Endothelial cell of umbilical vein (primary cell): Measurements from ENCODE around the gene SYNDIG1. TPM values are rescaled to one million over a fixed set of nuclear protein-coding genes. Genes with fewer than 3 reads are reported as not detected.

Experiments used
- BruUV-seq: library from RNA; stranded (reverse); fragments of 400-500 nt; replicated peaks from 2 replicates; lab custom pipeline; 2021; lab: Mats Ljungman, UMichigan
- CTCF ChIA-PET: fragments of 300-600, 350-600 bp; sonication (Branson Sonifier 250); formaldehyde crosslinking; loops from one replicate; lab custom pipeline; 2021; ENCODE audit warnings: antibody characterized with exemption, inconsistent platforms; lab: Charles Lee
- POLR2A ChIA-PET: fragments of 300-600, 350-600 bp; sonication (Branson Sonifier 250); formaldehyde crosslinking; loops from one replicate; lab custom pipeline; 2021; ENCODE audit warnings: antibody characterized with exemption, inconsistent platforms; lab: Charles Lee
- DNase-seq: peaks from one replicate; pipeline ENCODE4 v3.0.0-alpha.2; 2011; ENCODE audit warnings: low read depth, low spot score
- FAIRE-seq: peaks from 2 replicates; lab custom pipeline; 2011; peaks lifted over from hg19 to GRCh38; lab: Jason Lieb, UNC
- H2AFZ ChIP-seq: 2 replicates; pipeline ENCODE4 v1.6.0; 2012; ENCODE audit warnings: low read depth, low read length, control low read depth, inconsistent platforms
- H3K27ac ChIP-seq: 2 replicates; pipeline ENCODE4 v1.5.1; 2011; ENCODE audit warnings: low read depth, mild to moderate bottlenecking, control low read depth, low read length, moderate library complexity; ENCODE audit not compliant: insufficient read depth
- H3K27me3 ChIP-seq, 2 experiments: 2 replicates each; pipeline versions ENCODE4 v1.6.0 to v1.6.1; 2011; ENCODE audit warnings: low read length in 2 of 2, mixed read lengths in 1 of 2; ENCODE audit not compliant: control insufficient read depth in 2 of 2, insufficient read depth in 2 of 2
- H3K36me3 ChIP-seq, 2 experiments: 2 replicates in 1 of 2; 3 replicates in 1 of 2; pipeline ENCODE4 v1.5.1; 2011; ENCODE audit warnings: low read length in 2 of 2, mild to moderate bottlenecking in 1 of 2, moderate library complexity in 1 of 2; ENCODE audit not compliant: control insufficient read depth in 2 of 2, insufficient read depth in 2 of 2; ENCODE audit errors: extremely low read depth in 1 of 2
- H3K4me1 ChIP-seq: 3 replicates; pipeline ENCODE4 v1.5.1; 2011; ENCODE audit warnings: mild to moderate bottlenecking, low read length; ENCODE audit not compliant: control insufficient read depth, insufficient read depth; ENCODE audit errors: extremely low read depth
- H3K4me2 ChIP-seq: 2 replicates; pipeline ENCODE4 v1.6.1; 2011; ENCODE audit warnings: low read length, control low read depth, mixed read lengths; ENCODE audit not compliant: insufficient read depth
- H3K4me3 ChIP-seq, 3 experiments: fragments of 200-600 bp in 1 of 3; sonication (generic), shearing (Covaris generic) in 1 of 3; replicated peaks in 1 of 3; 2 replicates each; pipeline ENCODE4 v1.5.1; 2011 to 2016; ENCODE audit warnings: control low read depth in 3 of 3, low read length in 3 of 3, mild to moderate bottlenecking in 2 of 3, inconsistent platforms in 1 of 3, low read depth in 1 of 3, moderate library complexity in 1 of 3; ENCODE audit not compliant: insufficient read depth in 1 of 3
- H3K79me2 ChIP-seq: 2 replicates; pipeline ENCODE4 v1.6.0; 2012; ENCODE audit warnings: low read length, inconsistent platforms; ENCODE audit not compliant: control insufficient read depth, insufficient read depth
- H3K9ac ChIP-seq: replicated peaks from 2 replicates; pipeline ENCODE3; 2011; ENCODE audit warnings: low read length, control low read depth; ENCODE audit not compliant: insufficient read depth; ENCODE audit errors: extremely low read depth
- H3K9me1 ChIP-seq: replicated peaks from 3 replicates; pipeline ENCODE4 v1.6.0; 2011; ENCODE audit warnings: mild to moderate bottlenecking, low read length; ENCODE audit not compliant: control insufficient read depth, insufficient read depth; ENCODE audit errors: extremely low read depth
- H3K9me3 ChIP-seq: replicated peaks from 2 replicates; pipeline ENCODE4 v1.5.1; 2012; ENCODE audit warnings: low read length, inconsistent platforms; ENCODE audit not compliant: control insufficient read depth, insufficient read depth
- H4K20me1 ChIP-seq: replicated peaks from 2 replicates; pipeline ENCODE3; 2011; ENCODE audit warnings: mild to moderate bottlenecking, low read length; ENCODE audit not compliant: control insufficient read depth, insufficient read depth; ENCODE audit errors: extremely low read depth
- EZH2 ChIP-seq: IDR thresholded peaks from 2 replicates; pipeline ENCODE4 v1.6.1; 2012; ENCODE audit warnings: borderline replicate concordance, low read depth, mild to moderate bottlenecking, moderate library complexity, low read length, inconsistent platforms; ENCODE audit not compliant: severe bottlenecking
- FOS ChIP-seq: IDR thresholded peaks from 2 replicates; pipeline ENCODE4 v1.6.1; 2011; ENCODE audit warnings: mild to moderate bottlenecking, low read length, moderate library complexity, borderline replicate concordance; ENCODE audit not compliant: insufficient read depth
- GATA2 ChIP-seq: IDR thresholded peaks from 2 replicates; pipeline ENCODE4 v1.7.0; 2011; ENCODE audit warnings: low read depth, mild to moderate bottlenecking, moderate library complexity, mixed read lengths, low read length; ENCODE audit not compliant: insufficient read length, insufficient read depth
- JUN ChIP-seq: IDR thresholded peaks from 2 replicates; pipeline ENCODE4 v1.6.1; 2011; ENCODE audit warnings: borderline replicate concordance, low read depth; ENCODE audit not compliant: insufficient read length, insufficient read depth
- MYC ChIP-seq: IDR thresholded peaks from one replicate; pipeline ENCODE4 v1.6.1; 2011; ENCODE audit warnings: mild to moderate bottlenecking, low read depth, low read length
- POLR2A ChIP-seq: IDR thresholded peaks from 2 replicates; pipeline ENCODE4 v1.6.1; 2012; ENCODE audit warnings: low read depth, mild to moderate bottlenecking, control low read depth, low read length
- POLR2AphosphoS5 ChIP-seq: IDR thresholded peaks from 2 replicates; pipeline ENCODE4 v1.6.1; 2012; ENCODE audit warnings: low read depth, mild to moderate bottlenecking, control low read depth, low read length, moderate library complexity; ENCODE audit not compliant: insufficient read depth
- dilution Hi-C: fragments of 300-500 bp; cut with MboI; formaldehyde crosslinking; loops from one replicate; pipeline ENCODE4 v1.15.0; 2019; ENCODE audit warnings: low sequenced_read_pairs; ENCODE audit not compliant: extremely low pct_ligation_motif_present
- intact Hi-C: fragments of 100-400 bp; cut with micrococcal nuclease; formaldehyde crosslinking; loops from one replicate; pipeline ENCODE4 v1.10.0; 2022
- polyA plus RNA-seq, 4 experiments: library from polyadenylated mRNA; depleted of rRNA in 3 of 4; stranded (reverse) in 3 of 4; unstranded in 1 of 4; fragments of >200 nt; gene quantifications; 2 replicates each; pipeline versions ENCODE4 v1.2.1 to v1.2.3, GENCODE V29; 2011 to 2012; ENCODE audit warnings: missing spikeins in 1 of 4
- total RNA-seq: library from RNA; stranded (reverse); gene quantifications from 2 replicates; pipeline ENCODE4 v1.2.3, GENCODE V29; 2021
- TF ChIP-seq, protein P1 (sequence below), 2 donors: IDR thresholded peaks; 1 replicate in 1 of 2; 2 replicates in 1 of 2; pipeline ENCODE4 v1.5.1; 2011; ENCODE audit warnings: low read length in 2 of 2, mild to moderate bottlenecking in 2 of 2, moderate library complexity in 2 of 2, control low read depth in 1 of 2, inconsistent platforms in 1 of 2, low read depth in 1 of 2; ENCODE audit not compliant: insufficient read depth in 1 of 2; ENCODE audit errors: extremely low read depth in 1 of 2
- TF ChIP-seq, protein P2 (sequence below): IDR thresholded peaks from 2 replicates; pipeline ENCODE4 v1.6.1; 2011; ENCODE audit not compliant: insufficient read depth, insufficient read length

SYNDIG1 gene
- total and polyA plus RNA-seq, 2 donors (not counting 3 experiments of a cell fraction or from before 2014, with no cell fraction given): not detected

DNA sequence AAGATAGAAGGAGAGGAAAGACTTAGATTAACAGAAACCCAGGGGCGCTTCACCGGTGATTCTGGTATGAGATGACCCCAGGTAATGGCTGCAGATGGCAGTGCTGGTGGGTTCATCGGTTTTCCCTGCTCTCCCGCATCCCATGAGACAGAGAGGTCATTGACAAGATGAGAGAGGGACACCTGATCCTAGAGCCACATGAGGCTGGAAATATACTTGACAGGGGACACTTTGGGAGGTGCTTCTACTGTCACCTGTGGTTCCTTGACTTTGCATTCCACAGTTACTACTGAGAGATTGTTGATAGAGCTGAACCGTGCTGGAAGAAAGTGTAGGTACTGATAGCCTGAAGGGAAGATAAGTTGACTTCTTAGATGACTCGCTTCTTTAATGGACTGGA is 74.3 kb downstream of the SYNDIG1 start:
- FAIRE-seq: no peak
- Histone ChIP-seq H3K27ac (no peak overlapping the region), H3K36me3 (no peaks in the 10 kb centered on the region), H3K27me3 (no peaks in the 10 kb centered on the region), H3K4me1 (no peaks in the 10 kb centered on the region), H3K4me3 (no peak overlapping the region), H3K79me2 (no peaks in the 10 kb centered on the region), H3K9me1 (no peaks in the 10 kb centered on the region), H4K20me1 (no peaks in the 10 kb centered on the region), H3K9ac (no peak overlapping the region), H2AFZ (no peak overlapping the region), H3K4me2 (no peak overlapping the region), H3K9me3 (peaks cover 8% of the 10 kb centered on the region)
- no TSS peak for BruUV-seq
- ChIA-PET CTCF (no interaction called here), POLR2A (no interaction called here)
- dilution Hi-C loops (no loop called here), intact Hi-C loops (no loop called here)
- TF ChIP-seq EZH2 (no peak), POLR2AphosphoS5 (no peak), MYC (no peak), POLR2A (no peak), JUN (no peak), FOS (no peak), GATA2 (no peak)
- TF ChIP-seq, protein P1, sequence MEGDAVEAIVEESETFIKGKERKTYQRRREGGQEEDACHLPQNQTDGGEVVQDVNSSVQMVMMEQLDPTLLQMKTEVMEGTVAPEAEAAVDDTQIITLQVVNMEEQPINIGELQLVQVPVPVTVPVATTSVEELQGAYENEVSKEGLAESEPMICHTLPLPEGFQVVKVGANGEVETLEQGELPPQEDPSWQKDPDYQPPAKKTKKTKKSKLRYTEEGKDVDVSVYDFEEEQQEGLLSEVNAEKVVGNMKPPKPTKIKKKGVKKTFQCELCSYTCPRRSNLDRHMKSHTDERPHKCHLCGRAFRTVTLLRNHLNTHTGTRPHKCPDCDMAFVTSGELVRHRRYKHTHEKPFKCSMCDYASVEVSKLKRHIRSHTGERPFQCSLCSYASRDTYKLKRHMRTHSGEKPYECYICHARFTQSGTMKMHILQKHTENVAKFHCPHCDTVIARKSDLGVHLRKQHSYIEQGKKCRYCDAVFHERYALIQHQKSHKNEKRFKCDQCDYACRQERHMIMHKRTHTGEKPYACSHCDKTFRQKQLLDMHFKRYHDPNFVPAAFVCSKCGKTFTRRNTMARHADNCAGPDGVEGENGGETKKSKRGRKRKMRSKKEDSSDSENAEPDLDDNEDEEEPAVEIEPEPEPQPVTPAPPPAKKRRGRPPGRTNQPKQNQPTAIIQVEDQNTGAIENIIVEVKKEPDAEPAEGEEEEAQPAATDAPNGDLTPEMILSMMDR (IDR thresholded peaks at IDR 0.05; ENCODE audit: extremely low read depth in 1 of 2, insufficient read depth in 1 of 2, low read depth in 1 of 2, low read length in 2 of 2): no peak
- TF ChIP-seq, protein P2, sequence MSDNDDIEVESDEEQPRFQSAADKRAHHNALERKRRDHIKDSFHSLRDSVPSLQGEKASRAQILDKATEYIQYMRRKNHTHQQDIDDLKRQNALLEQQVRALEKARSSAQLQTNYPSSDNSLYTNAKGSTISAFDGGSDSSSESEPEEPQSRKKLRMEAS: no peak
- no peak for DNase-seq
